UCSD-AML1 (cell line): ENCODE measurements around the gene MAP4K4.
"Not testable (repeated sequence)": the region's sequence is repeated elsewhere in the genome, so short reads cannot be mapped to it uniquely, and the experiment has no call there.

ENCODE experiments used
- DNase-seq: peaks from one replicate; lab custom pipeline; 2025; ENCODE audit not compliant: unreplicated experiment; lab: John Stamatoyannopoulos, UW

Gene MAP4K4

DNA sequence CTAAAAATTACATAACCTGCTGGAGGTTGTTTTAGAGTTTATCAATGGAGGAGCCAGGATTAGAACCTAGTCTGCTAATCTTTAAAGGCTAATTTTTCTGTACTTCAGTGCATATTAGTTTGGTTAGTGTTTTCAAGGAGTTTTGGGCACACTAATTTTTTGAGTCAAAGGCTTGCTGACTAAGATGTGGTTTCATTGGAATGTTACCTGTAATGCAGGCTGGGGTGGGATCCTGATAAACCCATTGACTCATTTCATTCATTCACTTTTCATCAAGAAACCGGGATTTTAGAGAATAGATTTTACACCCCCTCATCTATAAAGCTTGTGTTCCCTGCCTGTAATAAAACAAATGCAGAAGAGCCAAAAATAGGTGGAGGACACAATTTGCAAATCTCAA lies 202.4 kb downstream of the MAP4K4 start:
- DNase-seq = no peak

DNA sequence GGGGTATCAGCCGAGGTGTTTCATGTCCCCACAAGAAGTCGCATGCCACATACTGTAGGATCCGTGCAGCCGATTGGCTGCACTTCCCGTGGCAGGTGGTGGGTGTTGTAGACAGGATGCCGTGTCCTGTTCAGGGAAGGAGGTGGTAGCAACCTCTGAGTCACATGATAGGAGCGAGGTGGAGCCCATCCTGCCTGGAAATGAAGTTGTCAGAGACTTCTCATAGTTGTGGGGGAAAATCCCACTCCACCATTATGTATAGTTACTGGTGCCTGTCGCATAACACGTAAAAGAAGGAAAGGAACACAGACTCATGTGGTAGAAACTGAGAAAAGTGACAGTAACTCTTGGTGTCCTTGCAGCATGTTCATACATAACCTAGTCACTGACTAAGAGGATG lies 202.9 kb downstream of the MAP4K4 start:
- DNase-seq = no peak

DNA sequence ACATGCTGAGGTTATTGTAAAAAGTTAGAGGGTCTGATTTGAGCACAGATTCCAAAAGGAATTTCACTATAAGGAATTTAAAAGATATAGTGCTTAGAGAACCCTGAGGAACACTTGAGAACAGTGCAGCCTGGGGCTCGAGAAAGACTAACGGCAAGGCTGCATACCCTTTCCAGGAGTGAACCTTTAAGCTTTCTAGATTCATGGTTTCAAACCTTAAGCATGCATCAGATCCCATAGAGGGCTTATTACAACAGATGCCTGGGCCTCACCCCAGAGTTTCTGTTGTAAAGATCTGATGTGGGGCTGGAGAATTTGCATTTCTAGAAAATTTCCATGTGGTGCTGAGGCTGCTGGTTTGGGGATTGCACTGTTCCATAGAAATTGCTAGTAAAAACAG lies 203.7 kb downstream of the MAP4K4 start:
- DNase-seq = no peak

- DNase-seq = no peak
Measured at GRCh38 chr2:101902169-101902568, 204.7 kb downstream of the MAP4K4 start.

DNA sequence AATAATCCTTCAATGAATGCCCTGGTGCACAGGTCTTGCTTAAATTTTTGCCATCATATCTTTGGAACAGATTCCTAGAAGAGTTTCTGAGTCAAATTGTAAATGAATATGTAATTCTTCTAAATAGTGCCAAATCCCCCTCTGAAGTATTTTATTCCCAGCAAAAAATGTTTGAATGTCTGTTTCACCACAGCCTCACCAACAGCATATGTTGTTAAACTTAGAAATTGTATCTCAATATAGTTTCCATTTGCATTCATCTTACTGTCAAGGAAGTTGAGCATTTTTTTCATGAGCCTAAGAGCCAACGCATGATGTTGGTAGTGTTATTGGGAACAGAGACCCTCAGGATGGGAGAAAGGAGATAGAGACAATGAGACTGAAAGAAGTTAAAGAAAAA lies 207.4 kb downstream of the MAP4K4 start:
- no peak for DNase-seq

DNA sequence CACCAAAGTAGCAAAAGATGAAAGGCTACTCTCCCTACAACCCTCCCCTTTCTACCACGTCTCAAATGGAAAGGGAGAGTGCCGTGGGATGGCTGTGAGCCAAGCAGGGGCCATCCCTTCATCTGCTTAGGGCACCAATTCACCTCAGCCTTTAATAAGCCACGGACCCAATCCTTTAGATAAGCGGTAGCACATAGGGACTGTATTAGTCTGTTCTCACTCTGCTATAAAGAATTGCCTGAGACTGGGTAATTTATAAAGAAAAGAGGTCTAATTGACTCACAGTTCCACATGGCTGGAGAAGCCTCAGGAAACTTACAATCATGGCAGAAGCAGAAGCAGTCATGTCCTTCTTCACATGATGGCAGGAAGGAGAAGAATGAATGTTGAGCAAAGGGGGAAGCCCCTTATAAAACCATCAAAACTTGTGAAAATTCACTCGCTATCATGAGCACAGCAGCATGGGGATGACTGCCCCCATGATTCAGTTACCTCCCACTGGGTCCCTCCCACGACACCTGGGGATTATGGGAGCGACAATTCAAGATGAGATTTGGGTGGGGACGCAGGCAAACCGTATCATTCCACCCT lies 208.3 kb downstream of the MAP4K4 start:
- DNase-seq = no peak

DNA sequence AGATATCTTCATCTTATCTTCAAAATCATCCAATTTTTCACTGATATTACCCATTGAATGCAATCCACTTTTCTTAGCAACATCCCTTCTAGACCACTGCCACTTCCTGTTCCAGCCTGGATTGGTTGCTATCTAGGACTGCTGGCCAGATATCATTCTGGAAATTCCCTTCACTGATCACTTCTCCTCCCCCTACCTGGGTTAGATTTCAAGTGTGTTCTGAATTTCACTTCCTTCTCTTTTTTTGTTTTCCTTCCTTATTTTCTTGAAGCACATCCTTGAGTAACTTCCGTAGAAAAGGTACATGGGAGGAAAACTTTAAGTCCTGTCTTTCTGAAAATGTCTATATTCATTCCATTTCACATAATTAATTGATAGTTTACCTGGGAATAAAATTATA lies 212.3 kb downstream of the MAP4K4 start:
- DNase-seq = no peak

DNA sequence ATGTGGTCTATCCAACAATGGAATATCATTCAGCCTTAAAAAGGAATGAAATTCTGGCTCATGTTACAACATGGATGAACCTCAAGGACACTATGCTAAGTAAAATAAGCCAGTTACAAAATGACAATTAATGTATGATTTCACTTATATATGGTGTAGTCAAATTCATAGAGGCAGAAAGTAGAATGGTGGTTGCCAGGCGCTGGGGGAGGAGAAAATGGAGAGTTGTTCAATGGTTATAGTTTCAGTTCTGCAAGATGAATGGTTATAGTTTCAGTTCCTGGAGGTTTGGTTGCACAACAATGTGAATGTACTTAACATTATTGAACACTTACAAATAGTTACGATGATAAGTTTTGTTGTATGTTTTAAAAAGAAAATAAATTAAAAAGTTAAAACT lies 215.0 kb downstream of the MAP4K4 start:
- DNase-seq = no peak

GRCh38 chr2:101921319-101921952 lies 223.9 kb downstream of the MAP4K4 start:
- no peak for DNase-seq

GRCh38 chr2:101921953-101922325 lies 224.4 kb downstream of the MAP4K4 start:
- DNase-seq = no peak

DNA sequence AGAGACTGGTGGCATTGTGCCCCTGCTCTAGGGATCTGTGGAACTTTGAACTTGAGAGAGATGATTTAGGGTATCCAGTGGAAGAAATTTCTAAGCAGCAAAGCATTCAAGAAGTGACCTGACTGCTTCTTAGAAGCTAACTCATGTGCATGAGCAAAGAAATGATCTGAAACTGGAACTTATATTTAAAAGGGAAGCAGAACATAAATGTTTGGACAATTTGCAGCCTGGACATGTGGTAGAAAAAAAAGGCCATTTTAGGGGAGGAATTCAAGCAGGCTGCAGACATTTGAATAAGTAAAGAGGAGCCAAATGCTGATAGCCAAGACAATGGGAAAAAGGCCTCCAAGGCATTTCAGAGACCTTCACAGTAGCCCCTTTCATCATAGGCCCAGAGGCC lies 226.8 kb downstream of the MAP4K4 start:
- DNase-seq = not testable (repeated sequence)

GRCh38 chr2:101930019-101930418 lies 232.5 kb downstream of the MAP4K4 start:
- DNase-seq = no peak

DNA sequence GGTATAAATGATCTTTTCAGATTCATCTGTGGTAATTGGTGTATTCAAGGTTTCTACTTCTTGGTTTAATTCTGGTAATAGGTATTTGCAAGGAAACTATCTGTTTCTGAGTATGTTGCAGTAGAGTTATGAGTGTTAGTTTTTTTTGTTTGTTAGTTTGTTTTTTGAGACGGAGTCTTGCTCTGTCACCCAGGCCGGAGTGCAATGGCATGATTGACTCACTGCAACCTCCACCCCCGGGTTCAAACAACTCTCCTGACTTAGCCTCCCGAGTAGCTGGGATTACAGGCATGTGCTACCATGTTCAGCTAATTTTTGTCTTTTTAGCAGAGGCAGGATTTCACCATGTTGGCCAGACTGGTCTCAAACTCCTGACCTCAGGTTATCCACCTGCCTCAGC lies 233.3 kb downstream of the MAP4K4 start:
- no peak for DNase-seq

DNA sequence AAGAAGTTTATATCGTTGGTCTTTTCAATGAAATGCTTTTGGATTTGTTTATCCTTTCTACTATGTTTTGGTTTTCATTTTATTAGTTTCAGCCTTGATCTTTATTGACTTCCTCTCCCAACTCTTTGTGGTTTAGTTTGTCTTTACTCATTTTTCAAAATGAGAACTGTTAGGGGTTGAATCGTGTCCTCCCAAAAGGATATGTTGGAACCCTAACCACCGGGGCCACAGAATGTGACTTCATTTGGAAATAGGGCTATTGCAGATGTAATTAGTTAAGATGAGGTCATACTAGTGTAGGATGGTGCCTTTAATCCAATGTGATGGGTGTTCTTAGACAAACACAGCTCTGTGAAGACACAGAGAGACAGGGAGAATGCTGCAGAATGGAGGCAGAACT lies 233.9 kb downstream of the MAP4K4 start:
- DNase-seq = no peak

DNA sequence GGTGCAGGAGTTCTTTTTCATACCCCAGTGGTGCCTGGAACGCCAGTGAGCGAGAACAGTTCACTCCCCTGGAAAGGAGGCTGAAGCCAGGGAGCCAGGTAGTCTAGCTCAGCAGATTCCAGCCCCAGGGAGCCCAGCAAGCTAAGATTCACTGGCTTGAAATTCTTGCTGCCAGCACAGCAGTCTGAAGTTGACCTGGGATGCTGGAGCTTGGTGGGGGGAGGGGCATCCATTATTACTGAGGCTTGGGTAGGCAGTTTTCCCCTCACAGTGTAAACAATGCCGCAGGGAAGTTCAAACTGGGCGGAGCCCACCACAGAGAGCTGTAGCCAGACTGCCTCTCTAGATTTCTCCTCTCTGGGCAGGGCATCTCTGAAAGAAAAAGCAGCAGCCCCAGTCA lies 238.3 kb downstream of the MAP4K4 start:
- not testable (repeated sequence) for DNase-seq

GRCh38 chr2:101942851-101943250 lies 245.3 kb downstream of the MAP4K4 start:
- DNase-seq = no peak
